Heart left ventricle (tissue), 16 donors: ENCODE data around the gene IGFN1. TPM values are rescaled to one million over a fixed set of nuclear protein-coding genes. Genes with fewer than 3 reads are reported as not detected.

Source experiments
- ATAC-seq, 4 donors: fragments of 200-7000 bp; cut with Tn5 transposase; one replicate each; pipeline ENCODE4 v1.9.1; 2020 to 2022; ENCODE audit warnings: moderate library complexity in 4 of 4, mild to moderate bottlenecking in 3 of 4, moderate number of reproducible peaks in 1 of 4
- DNase-seq, 5 donors: peaks; one replicate each; pipeline ENCODE4 v3.0.0-alpha.2; 2020
- H3K27ac ChIP-seq, 12 donors: fragments of 200-600 bp; sonication (generic) in 4 of 12; one replicate each; pipeline versions ENCODE4 v1.5.0 to v1.8.0; 2016 to 2022; ENCODE audit warnings: mild to moderate bottlenecking in 2 of 12
- H3K27me3 ChIP-seq, 9 donors: fragments of 200-600 bp; sonication (generic) in 2 of 9; one replicate each; pipeline versions ENCODE4 v1.5.1 to v1.8.0; 2016 to 2022; ENCODE audit warnings: mild to moderate bottlenecking in 3 of 9
- H3K36me3 ChIP-seq, 9 donors: fragments of 200-600 bp; sonication (generic) in 2 of 9; one replicate each; pipeline versions ENCODE4 v1.5.0 to v1.8.0; 2018 to 2022; ENCODE audit warnings: mild to moderate bottlenecking in 2 of 9
- H3K4me1 ChIP-seq, 12 donors: fragments of 200-600 bp; sonication (generic) in 4 of 12; one replicate each; pipeline versions ENCODE4 v1.5.0 to v1.8.0; 2016 to 2022; ENCODE audit warnings: mild to moderate bottlenecking in 3 of 12
- H3K4me3 ChIP-seq, 12 donors: fragments of 200-600 bp; sonication (generic) in 4 of 12; one replicate each; pipeline versions ENCODE4 v1.5.0 to v1.8.0; 2017 to 2022; ENCODE audit warnings: mild to moderate bottlenecking in 9 of 12, moderate library complexity in 4 of 12
- H3K9me3 ChIP-seq, 12 donors: fragments of 200-600 bp; sonication (generic) in 4 of 12; one replicate each; pipeline versions ENCODE4 v1.5.0 to v1.8.0; 2016 to 2022; ENCODE audit warnings: mild to moderate bottlenecking in 1 of 12
- POLR2A ChIP-seq, 2 donors: fragments of 450-650 bp; IDR thresholded peaks; one replicate each; pipeline ENCODE4 v1.6.1; 2017; ENCODE audit warnings: antibody characterized with exemption in 2 of 2, mild to moderate bottlenecking in 2 of 2, moderate library complexity in 2 of 2
- WGBS, 4 donors: extraction: QIAGEN DNeasy Blood & Tissue Kit in 2 of 4; methylation state at CpG; one replicate each; pipeline versions ENCODE4 v1.1.5 to v1.1.7; 2013 to 2018; 5-methylcytosine and 5-hydroxymethylcytosine counted together
- intact Hi-C, 10 donors: fragments of 100-400 bp; cut with DNase I; formaldehyde crosslinking; loops; one replicate each; pipeline versions ENCODE4 v1.11.1 to v1.14.2; 2022
- polyA plus RNA-seq, 2 donors: library from polyadenylated mRNA; stranded (reverse); fragments of 200-250 nt; gene quantifications; one replicate each; pipeline ENCODE4 v1.2.3, GENCODE V29; 2013
- total RNA-seq, 9 donors: library from RNA; depleted of rRNA in 2 of 9; stranded (reverse); fragments of >200 nt in 2 of 9; fragmentation: NEBNext Ultra II Directional in 3 of 9; extraction: Animal tissue kit (Norgen Biotek cat#: 25700) in 3 of 9; gene quantifications; one replicate each; pipeline versions ENCODE4 v1.1.0 to v1.2.4, GENCODE V29; 2016 to 2023
- TF ChIP-seq, protein P1 (sequence below), 12 donors: fragments of 200-600 bp; sonication (generic) in 4 of 12; IDR thresholded peaks; one replicate each; pipeline versions ENCODE4 v1.5.0 to v1.8.0; 2018 to 2022; ENCODE audit warnings: antibody characterized with exemption in 12 of 12, mild to moderate bottlenecking in 5 of 12
- donor health status: ischemic (EF 13 %, LVEDD 7.1; RV severe dilation, severe dysfunction).
- donor health status: healthy with polysubstance abuse.
- donor health status: DM: no; HTN: yes; CAD: no.
- donor health status: DM: no; HTN: no; CAD: no.
- donor health status: ischemic (EF 25% LVEDD 6.9; RV normal size, moderate dysfunction).
- donor health status: ischemic (EF 25% LVEDD 5.7; RV mildly dilated, moderate dysfunction).
- donor health status: healthy.
- donor health status: DM: yes; HTN: yes; CAD: no.
- donor health status: ischemic (EF 35%, LVEDD 5.7; RV mildly dilated, moderate dysfunction).
- donor health status: nonischemic (EF 11% LVEDD 7.7; RV severe dilation, severe dysfunction).
- donor health status: DM: yes; HTN: yes; CAD: no.
- donor health status: PGD.
- donor health status: ischemic (EF 29% LVEDD 5.4; RV normal size, mild dysfunction).
- donor health status: nonischemic (EF 23%, LVEDD 6.1; RV moderate dilation, normal function).

IGFN1 gene
- total and polyA plus RNA-seq, 11 donors: 0.03 to 0.04 TPM; not detected in 9

DNA sequence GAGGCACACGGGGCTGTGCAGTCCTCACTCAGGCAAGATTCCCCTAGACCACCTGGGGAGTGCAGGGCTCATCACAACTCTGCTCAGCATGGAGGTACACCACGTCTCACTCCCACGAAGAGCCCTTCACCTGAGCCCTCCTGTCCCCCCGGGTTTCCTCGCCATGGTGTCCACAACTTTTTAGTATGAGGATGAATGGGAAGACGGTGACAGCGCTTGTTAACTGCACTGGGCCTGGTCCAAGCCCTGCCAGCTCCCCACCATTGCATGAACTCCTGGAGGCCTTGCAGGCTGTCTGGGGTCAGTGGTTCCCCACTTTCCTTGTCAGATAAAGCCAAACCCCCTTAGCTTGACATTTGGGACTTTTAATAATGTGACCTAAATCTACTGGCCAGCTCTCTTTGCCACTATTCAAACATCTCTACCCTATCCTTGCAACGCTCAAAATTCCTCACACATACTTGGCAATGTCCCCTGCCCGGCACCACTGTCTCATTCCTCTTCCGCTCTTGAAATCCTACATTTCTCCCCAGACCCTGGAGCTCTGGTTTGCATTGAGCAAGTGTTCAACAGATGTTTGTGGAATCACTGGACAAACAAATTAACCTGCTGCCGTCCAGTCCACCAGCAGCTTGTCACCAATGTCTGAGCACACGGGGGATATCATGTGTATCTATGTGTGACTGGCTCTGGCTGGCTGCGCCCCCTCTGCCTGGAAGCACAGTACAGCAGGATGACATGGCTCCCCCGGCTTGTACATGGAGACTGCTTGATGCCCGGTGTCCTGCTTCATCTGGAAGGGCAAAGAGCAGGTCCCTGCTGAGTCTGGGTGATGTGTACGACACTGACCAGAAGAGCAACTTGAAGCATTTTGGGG, 47.5 kb upstream of the IGFN1 start:
- no peak overlapping the region for H3K4me3 ChIP-seq
- TF ChIP-seq, protein P1, sequence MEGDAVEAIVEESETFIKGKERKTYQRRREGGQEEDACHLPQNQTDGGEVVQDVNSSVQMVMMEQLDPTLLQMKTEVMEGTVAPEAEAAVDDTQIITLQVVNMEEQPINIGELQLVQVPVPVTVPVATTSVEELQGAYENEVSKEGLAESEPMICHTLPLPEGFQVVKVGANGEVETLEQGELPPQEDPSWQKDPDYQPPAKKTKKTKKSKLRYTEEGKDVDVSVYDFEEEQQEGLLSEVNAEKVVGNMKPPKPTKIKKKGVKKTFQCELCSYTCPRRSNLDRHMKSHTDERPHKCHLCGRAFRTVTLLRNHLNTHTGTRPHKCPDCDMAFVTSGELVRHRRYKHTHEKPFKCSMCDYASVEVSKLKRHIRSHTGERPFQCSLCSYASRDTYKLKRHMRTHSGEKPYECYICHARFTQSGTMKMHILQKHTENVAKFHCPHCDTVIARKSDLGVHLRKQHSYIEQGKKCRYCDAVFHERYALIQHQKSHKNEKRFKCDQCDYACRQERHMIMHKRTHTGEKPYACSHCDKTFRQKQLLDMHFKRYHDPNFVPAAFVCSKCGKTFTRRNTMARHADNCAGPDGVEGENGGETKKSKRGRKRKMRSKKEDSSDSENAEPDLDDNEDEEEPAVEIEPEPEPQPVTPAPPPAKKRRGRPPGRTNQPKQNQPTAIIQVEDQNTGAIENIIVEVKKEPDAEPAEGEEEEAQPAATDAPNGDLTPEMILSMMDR (IDR thresholded peaks at IDR 0.05): no peak
- no peak for TF ChIP-seq POLR2A (IDR thresholded peaks at IDR 0.05)
- intact Hi-C loops: no loop called here
- H3K27ac ChIP-seq: no peak overlapping the region
- no peaks in the 10 kb centered on the region for H3K9me3 ChIP-seq
- no peaks in the 10 kb centered on the region for H3K27me3 ChIP-seq
- 87 to 92% (median 88%) methylated on average over 15 to 16 of the region's 16 CpGs for WGBS, 4 donors
- peaks cover 0 to 95% (median 73%) of the 10 kb centered on the region in 9 donors for H3K36me3 ChIP-seq
- no peak for DNase-seq
- no peak for ATAC-seq
- peaks cover 0 to 17% (median 0%) of the 10 kb centered on the region in 12 donors for H3K4me1 ChIP-seq

DNA sequence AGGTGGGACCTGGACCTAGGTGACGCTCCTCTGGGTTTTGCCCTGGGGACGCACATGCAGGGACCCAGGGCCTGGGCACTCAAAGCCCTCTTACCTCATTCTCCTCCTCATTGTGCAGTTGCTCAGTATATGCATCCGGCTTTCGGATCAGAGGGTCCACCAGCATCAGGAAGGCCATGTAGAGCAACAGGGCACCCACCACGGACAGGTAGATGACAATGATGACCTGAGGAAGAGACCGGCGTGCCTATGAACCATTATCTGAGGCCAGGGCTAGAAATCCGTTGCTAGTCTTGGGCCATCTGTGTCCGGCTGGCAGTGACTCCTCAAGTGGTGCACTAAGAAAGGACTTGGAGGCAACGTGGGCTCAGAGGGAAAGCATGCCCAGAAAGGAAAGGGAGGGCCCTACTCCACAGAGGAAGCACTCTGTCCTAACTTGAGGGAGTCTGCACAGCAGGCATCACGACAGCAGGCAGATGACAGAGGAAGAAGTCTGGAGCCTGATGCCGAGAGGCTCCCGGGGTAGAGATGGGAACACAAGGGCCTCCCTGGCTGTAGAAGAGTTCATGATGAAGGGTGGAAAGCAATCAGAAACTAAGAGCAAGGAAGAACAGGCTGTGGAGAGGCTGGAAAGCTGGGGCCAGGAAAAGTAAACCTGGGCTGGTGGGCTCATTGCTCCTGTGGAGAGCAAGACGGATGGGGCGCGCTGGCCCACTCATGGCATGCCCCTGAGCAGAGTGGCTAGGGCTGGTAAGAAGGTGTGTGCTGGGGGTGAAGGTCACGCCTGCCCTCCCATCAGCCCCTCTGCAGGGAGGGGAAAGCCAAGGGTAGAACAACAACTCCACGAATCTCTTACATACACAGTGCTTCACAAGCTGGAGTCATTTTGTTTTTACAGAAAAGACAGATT, 46.6 kb upstream of the IGFN1 start:
- Histone ChIP-seq H3K36me3 (peaks cover 0 to 97% (median 80%) of the 10 kb centered on the region in 9 donors), H3K9me3 (no peaks in the 10 kb centered on the region), H3K4me3 (no peak overlapping the region), H3K4me1 (peaks cover 0 to 12% (median 0%) of the 10 kb centered on the region in 12 donors), H3K27ac (no peak overlapping the region), H3K27me3 (no peaks in the 10 kb centered on the region)
- TF ChIP-seq, protein P1 (IDR thresholded peaks at IDR 0.05): no peak
- TF ChIP-seq POLR2A (IDR thresholded peaks at IDR 0.05): no peak
- 88 to 91% (median 89%) methylated on average over 18 of the region's 18 CpGs for WGBS, 4 donors
- ATAC-seq: no peak
- DNase-seq: no peak
- intact Hi-C loops: no loop called here

DNA sequence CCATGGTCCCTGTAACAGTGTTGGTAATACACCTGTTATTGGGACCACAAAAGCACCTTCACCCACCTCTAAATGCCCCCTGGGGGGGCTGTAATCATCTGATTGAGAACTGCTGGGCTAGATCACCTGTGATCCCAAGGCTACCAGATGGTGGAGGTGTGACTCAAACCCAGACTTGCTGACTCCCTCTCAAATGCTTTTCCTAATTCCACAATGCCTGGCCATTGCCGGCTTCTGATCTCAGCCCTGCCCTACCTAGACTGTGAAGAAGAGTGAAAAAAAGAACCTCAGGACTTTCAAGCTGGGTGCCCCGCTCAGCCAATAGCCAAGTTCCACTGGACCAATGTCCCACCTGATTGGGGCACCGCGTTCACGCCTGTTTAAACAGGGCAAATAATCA, 45.9 kb upstream of the IGFN1 start:
- H3K9me3 ChIP-seq: no peaks in the 10 kb centered on the region
- DNase-seq (no peak), ATAC-seq (no peak)
- WGBS, 4 donors: 78 to 85% (median 81%) methylated on average over 5 of the region's 5 CpGs
- TF ChIP-seq POLR2A (IDR thresholded peaks at IDR 0.05): no peak
- TF ChIP-seq, protein P1 (IDR thresholded peaks at IDR 0.05): no peak
- peaks cover 0 to 97% (median 82%) of the 10 kb centered on the region in 9 donors for H3K36me3 ChIP-seq
- intact Hi-C loops: no loop called here
- no peaks in the 10 kb centered on the region for H3K27me3 ChIP-seq
- no peak overlapping the region for H3K4me3 ChIP-seq
- H3K27ac ChIP-seq: no peak overlapping the region
- peaks cover 0 to 12% (median 0%) of the 10 kb centered on the region in 12 donors for H3K4me1 ChIP-seq

DNA sequence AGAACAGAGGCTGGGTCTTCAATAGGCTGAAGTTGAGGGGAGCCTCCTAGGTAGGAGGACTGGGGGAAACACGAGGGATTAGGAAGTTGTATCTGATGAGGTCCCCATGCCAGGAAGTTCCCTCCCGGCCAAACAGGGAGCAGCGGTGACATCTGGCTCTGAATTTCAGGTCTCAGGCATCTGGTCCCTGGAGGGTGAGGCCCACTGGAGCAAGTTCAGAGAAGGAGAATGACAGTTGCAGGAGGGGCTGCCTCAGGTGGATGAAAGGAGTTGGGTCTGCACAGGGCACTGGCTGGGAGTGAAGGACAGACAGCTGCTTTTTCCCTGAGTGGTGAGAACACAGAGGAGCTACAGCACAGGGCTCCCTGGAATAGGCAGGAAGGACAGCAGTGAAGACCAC, 45.5 kb upstream of the IGFN1 start:
- DNase-seq (no peak), ATAC-seq (no peak)
- intact Hi-C loops: no loop called here
- TF ChIP-seq POLR2A (IDR thresholded peaks at IDR 0.05): no peak
- TF ChIP-seq, protein P1 (IDR thresholded peaks at IDR 0.05): no peak
- Histone ChIP-seq H3K36me3 (peaks cover 0 to 97% (median 82%) of the 10 kb centered on the region in 9 donors), H3K4me1 (peaks cover 0 to 12% (median 0%) of the 10 kb centered on the region in 12 donors), H3K9me3 (no peaks in the 10 kb centered on the region), H3K27me3 (no peaks in the 10 kb centered on the region), H3K27ac (no peak overlapping the region), H3K4me3 (no peak overlapping the region)
- WGBS, 4 donors: 58 to 76% (median 60%) methylated on average over 3 of the region's 3 CpGs
